IPS DF 4.7 (cell line): ENCODE measurements around the gene PPP1R9A.

Experiments used
- DNase-seq: peaks from one replicate; pipeline ENCODE4 v3.0.0-alpha.2; 2013; ENCODE audit warnings: low spot score; ENCODE audit errors: extremely low read depth

Gene PPP1R9A

GRCh38 chr7:94907026-94907810 lies at the start of gene PPP1R9A:
Gene PPP1R9A, plus strand, starts transcription at chr7:94907594. Its CDS starts 2,520 bp downstream, at chr7:94910114.
- no peak for DNase-seq

- no peak for DNase-seq
These were observed 36.3 kb upstream of the PPP1R9A start for GRCh38 chr7:94871132-94871531.

GRCh38 chr7:94873239-94873638 lies 34.2 kb upstream of the PPP1R9A start:
- no peak for DNase-seq

GRCh38 chr7:94874036-94874785 lies 33.2 kb upstream of the PPP1R9A start:
- no peak for DNase-seq

- DNase-seq: no peak
These were observed 32.2 kb upstream of the PPP1R9A start for GRCh38 chr7:94875201-94875600.

- no peak for DNase-seq
These were observed 29.4 kb upstream of the PPP1R9A start for GRCh38 chr7:94877731-94878670.

GRCh38 chr7:94882891-94883290 lies 24.5 kb upstream of the PPP1R9A start:
- no peak for DNase-seq

GRCh38 chr7:94883616-94884015 lies 23.8 kb upstream of the PPP1R9A start:
- DNase-seq: no peak

GRCh38 chr7:94888551-94888950 lies 18.8 kb upstream of the PPP1R9A start:
- no peak for DNase-seq

- no peak for DNase-seq
These were observed 18.3 kb upstream of the PPP1R9A start for GRCh38 chr7:94888995-94889523.

- DNase-seq: no peak
These were observed 17.2 kb upstream of the PPP1R9A start for GRCh38 chr7:94890216-94890615.

- DNase-seq: no peak
These were observed 13.7 kb upstream of the PPP1R9A start for GRCh38 chr7:94893661-94894060.

GRCh38 chr7:94897541-94897940 lies 9.9 kb upstream of the PPP1R9A start:
- DNase-seq: no peak

- no peak for DNase-seq
These were observed 9.1 kb upstream of the PPP1R9A start for GRCh38 chr7:94898340-94898739.

GRCh38 chr7:94901981-94902380 lies 5.4 kb upstream of the PPP1R9A start:
- no peak for DNase-seq

- DNase-seq: no peak
These were observed 3.4 kb upstream of the PPP1R9A start for GRCh38 chr7:94903971-94904370.

GRCh38 chr7:94904982-94905381 lies 2.4 kb upstream of the PPP1R9A start:
- DNase-seq: no peak

GRCh38 chr7:94906065-94906851 lies 1.1 kb upstream of the PPP1R9A start:
- DNase-seq: no peak

GRCh38 chr7:94907811-94908322 lies 473 bp downstream of the PPP1R9A start:
- no peak for DNase-seq
